GM18868 (cell line): Measurements from ENCODE around the gene PWP2.
"Not testable (repeated sequence)": the region's sequence is repeated elsewhere in the genome, so short reads cannot be mapped to it uniquely, and the experiment has no call there.

Source experiments
- ATAC-seq: cut with Tn5 transposase; IDR thresholded peaks from one replicate; pipeline ENCODE4 v1.9.1; 2021; ENCODE audit warnings: mild to moderate bottlenecking, moderate library complexity; ENCODE audit not compliant: unreplicated experiment

Gene PWP2

DNA sequence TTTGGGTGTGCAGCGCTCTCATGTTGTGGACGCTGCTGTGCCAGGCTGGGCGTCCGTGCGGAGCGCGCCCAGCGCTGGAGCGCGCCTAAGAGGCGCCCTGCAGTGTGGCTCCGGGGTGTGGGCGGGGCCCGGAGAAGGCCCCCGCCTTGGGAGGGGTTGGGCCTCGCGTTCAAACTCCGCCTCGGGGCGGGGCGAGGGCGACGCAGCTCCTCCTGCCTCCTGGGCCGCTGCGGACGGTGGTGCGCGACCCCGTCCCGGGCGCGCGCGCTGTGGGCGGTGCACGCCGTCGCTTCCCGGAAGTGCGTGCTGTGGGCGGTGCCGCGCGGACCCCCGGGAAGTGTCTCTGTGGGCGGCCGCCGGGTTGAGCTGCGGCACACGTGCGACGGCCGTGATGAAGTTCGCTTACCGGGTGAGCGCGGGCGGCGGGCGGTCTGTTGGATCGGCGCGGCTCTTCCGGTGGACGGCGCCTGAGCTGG lies at the start of gene PWP2:
PWP2 (plus strand) TSS at position 374 of the 476 bp plus-strand sequence; CDS start at position 392, 18 bp downstream.
- ATAC-seq = not testable (repeated sequence)

DNA sequence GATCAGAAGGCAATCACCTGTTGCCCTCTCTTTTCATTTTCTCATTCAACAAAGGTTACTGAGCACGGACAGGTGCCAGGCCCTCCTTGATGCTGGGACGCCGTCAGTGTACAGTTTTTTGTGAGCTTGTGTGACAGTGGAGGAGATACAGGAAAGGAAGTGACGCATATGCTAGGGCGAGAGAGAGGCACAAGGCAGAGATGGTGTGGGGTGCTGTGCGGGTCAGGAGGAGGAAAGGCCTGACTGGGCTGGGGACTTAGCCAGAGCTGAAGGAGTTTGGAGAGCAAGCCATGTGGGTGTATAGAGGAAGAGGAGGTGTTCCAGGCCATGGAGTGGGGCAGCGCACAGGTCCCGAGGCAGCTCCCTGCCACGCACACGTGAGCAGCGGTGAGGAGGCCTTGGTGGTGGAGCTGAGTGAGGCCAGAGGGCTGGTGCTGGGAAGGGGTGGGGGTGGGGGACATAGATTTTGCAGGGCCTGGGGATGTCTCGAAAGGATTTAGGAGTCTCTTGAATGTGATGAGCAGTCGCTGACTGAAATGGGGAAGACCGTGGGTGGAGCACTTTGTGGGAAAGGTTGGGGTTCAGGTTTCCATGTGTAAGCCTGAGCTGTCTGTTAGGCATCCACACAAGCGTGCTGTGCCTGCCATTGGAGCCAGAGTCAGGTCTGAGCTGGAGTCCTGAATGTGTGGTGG lies 49.1 kb upstream of the PWP2 start:
- no peak for ATAC-seq

- no peak for ATAC-seq
Measured at GRCh38 chr21:44058652-44058964, 48.6 kb upstream of the PWP2 start.

- no peak for ATAC-seq
Measured at GRCh38 chr21:44058981-44059380, 48.2 kb upstream of the PWP2 start.

DNA sequence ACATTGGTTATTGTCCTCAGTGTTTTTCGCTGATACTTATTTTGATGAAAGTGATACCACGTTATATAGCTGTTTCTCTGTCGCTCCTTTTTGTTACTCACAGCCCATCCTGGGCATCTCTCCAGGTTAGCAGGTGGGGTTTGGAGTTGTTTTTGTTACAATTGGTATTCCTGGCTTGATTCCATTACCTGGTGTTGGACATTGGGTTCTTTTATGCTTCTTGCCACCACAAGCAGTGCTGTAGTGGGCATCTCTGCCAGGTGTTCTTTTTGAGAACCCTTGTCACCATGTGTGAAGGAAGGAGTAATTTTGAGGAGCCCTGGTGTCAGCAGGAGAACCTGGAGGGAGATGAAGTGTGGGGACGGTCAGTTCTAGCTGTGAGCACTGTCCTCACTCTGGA lies 47.5 kb upstream of the PWP2 start:
- ATAC-seq = no peak

- ATAC-seq = no peak
Measured at GRCh38 chr21:44062380-44062779, 44.8 kb upstream of the PWP2 start.

DNA sequence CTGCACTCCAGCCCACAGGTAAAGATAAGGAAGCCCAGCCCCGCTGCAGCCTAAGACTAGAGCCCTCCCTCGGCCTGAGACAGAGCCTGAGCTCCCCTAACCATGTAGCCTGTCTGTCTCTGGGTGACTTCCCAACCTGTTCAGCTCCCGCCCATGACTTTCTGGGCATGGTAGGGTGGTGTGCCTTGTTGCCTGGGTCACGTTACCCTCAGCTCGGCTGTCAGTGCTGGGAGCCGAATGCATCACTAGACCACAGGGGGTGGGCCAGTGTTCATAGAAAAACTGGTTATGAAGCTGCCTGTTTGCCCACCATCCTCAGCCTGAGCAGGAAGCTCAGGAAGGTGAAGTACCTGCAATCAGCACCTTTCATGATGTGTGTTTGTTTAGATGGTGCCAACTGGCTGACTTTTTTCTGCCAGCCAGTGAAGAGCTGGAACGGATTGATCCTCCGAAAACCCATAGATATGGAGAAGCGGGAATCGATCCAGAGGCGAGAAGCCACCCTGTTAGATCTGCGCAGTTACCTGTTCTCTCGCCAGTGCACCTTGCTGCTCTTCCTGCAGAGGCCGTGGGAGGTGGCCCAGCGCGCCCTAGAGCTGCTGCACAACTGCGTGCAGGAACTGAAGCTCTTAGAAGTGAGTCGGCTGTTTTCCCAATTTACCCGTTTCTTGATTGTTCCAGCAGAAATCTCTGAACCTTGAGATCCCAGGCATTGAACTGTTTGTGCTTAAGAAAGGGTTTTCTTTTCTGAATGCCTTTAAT lies 43.9 kb upstream of the PWP2 start:
- ATAC-seq = no peak

GRCh38 chr21:44064852-44065403 lies 42.3 kb upstream of the PWP2 start:
- no peak for ATAC-seq

GRCh38 chr21:44065428-44065827 lies 41.8 kb upstream of the PWP2 start:
- no peak for ATAC-seq

GRCh38 chr21:44066116-44066515 lies 41.1 kb upstream of the PWP2 start:
- no peak for ATAC-seq

- ATAC-seq = no peak
Measured at GRCh38 chr21:44067011-44067839, 40.0 kb upstream of the PWP2 start.

- no peak for ATAC-seq
Measured at GRCh38 chr21:44070391-44070790, 36.8 kb upstream of the PWP2 start.

DNA sequence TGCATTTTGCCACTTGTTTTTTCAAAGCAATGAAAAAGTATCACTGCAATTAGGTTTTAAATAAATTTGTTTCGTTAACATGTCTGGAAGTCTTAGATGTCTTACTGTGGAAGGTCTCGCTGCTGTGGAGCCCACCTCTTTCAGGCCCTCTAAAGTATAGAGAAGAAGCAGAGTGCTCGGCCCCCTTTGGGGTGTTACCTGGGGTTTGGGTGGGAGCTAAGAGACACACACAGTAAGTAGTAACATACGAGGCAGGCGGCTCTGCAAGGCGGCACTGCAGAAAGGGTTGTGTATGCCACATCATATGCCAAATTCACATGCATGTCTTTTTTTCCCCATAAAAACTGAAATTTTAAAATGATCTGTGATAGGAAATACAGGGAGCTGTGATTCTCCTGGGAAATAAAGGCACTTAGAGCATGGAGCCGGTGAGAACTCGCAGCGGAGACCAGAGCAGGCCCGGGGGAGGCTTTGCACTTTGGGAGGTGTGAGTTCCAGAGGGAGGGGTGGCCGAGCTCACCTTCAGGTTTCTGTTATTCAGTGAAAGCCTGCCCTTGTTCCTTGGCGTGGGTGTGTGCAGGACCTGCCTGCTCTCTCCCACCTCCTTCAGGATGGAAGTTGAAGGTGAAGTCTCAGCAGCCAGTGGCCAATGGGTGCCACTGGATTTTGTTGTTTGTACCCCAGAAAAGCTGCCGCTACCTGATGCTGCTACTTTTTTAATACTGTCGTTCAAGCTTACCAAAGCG lies 35.7 kb upstream of the PWP2 start:
- no peak for ATAC-seq

- no peak for ATAC-seq
Measured at GRCh38 chr21:44072111-44072510, 35.1 kb upstream of the PWP2 start.

GRCh38 chr21:44074315-44074958 lies 32.8 kb upstream of the PWP2 start:
- ATAC-seq = no peak

DNA sequence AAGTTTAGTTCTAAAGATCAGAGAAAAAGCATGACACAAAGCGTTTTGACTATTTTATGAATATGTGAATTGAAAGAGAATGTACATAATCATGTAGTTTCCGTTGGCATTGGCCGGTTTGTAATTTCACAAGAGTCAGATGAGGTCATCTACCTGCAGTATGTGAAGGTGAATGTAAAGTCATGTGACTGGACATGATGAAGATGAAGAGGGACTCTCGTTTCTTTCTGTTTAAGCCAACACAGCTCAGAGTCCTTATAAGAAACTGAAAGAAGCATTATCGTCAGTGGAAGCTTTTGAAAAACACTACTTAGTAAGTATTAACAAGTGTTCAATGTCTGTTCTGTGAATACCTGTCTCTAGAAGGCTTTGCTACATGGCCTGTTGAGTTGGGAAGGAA lies 30.9 kb upstream of the PWP2 start:
- ATAC-seq = no peak

DNA sequence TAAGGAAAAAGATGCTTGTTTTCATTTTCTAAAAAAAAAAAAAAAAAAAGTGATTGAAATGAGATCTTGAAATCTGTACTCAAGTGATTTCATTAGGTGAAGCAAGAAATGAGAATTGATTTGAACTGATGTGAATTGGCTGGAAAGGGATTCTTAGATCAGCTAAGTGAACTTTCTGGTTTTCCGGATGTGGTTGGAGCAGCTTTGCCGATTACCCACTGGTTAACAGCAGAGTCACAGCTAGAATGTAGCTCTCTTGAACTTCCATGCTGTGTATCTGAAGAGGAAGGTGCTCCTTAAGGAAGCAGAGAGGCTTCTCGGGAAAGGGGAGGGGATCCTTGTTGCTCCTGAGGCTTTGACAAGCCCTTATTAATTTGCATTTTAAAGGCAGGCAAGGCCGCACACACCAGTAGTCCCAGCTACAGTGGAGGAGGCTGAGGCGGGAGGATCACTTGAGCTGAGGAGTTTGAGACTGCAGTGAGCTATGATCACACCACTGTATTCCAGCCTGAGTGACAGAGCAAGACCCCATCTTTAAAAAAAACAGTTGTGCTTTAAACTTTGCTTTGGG lies 28.7 kb upstream of the PWP2 start:
- ATAC-seq = no peak

DNA sequence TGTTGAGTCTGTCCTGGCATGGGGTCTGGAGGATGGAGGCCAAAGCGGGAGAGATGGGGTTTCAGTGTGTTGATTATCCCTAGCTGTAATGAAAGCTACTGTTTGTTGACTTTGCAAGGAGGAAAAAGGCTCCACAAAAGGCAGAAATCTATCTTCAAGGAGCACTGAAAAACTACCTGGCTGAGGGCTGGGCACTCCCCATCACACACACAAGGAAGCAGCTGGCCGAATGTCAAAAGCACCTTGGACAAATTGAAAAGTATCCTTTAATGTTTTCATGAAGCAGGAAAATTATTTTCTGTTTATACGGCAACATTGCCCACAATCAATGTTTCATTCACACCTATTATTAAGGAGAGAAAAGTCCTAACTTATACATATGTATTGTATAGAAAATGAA lies 27.8 kb upstream of the PWP2 start:
- no peak for ATAC-seq

DNA sequence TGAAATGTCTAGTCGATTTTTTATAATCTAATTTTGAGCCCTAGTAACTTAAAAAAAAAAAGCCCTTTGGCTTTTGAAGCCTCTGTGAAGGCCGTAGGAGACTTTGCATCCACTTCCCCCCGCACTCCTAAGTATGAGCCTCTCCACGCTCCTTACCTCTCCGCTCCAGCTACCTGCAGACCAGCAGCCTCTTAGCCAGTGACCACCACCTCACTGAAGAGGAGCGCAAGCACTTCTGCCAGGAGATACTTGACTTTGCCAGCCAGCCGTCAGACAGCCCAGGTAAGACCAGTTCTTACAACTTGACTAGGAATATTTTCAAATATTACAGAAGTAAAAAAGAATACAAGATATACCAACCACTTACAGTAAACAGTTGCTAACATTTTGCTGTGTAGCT lies 27.4 kb upstream of the PWP2 start:
- ATAC-seq = no peak
